AG04450 (cell line): ENCODE results near the gene IMMP2L. TPM values are rescaled to one million over a fixed set of nuclear protein-coding genes. Genes with fewer than 3 reads are reported as not detected.

Source experiments
- CTCF ChIA-PET: fragments of 300-600, 350-600 bp; formaldehyde crosslinking; extraction: SDS; loops from one replicate; lab custom pipeline; 2022; ENCODE audit warnings: antibody characterized with exemption, inconsistent platforms; lab: Charles Lee
- POLR2A ChIA-PET: fragments of 350-600 bp; formaldehyde crosslinking; extraction: SDS; loops from one replicate; lab custom pipeline; 2021; ENCODE audit warnings: antibody characterized with exemption, inconsistent platforms; lab: Yijun Ruan, JAX
- DNase-seq: peaks from one replicate; pipeline ENCODE4 v3.0.0-alpha.2; 2011; ENCODE audit warnings: low read depth, low spot score
- H3K27ac ChIP-seq: one replicate; pipeline ENCODE4 v1.5.1; 2012; ENCODE audit warnings: low read depth, low read length, control low read depth
- H3K27me3 ChIP-seq: one replicate; pipeline ENCODE4 v1.6.0; 2012; ENCODE audit warnings: low read length; ENCODE audit not compliant: control insufficient read depth, insufficient read depth
- H3K4me3 ChIP-seq: 2 replicates; pipeline ENCODE4 v1.5.1; 2011; ENCODE audit warnings: mild to moderate bottlenecking, low read depth, low read length, control low read depth
- H3K9me3 ChIP-seq: 2 replicates; pipeline ENCODE4 v1.5.1; 2012; ENCODE audit warnings: low read length; ENCODE audit not compliant: control insufficient read depth, insufficient read depth
- CTCF ChIP-seq: IDR thresholded peaks from 2 replicates; pipeline ENCODE4 v1.5.1; 2011; ENCODE audit warnings: low read depth, low read length, control low read depth, inconsistent platforms
- polyA plus RNA-seq: library from polyadenylated mRNA; depleted of rRNA; stranded (reverse); fragments of >200 nt; gene quantifications from 2 replicates; pipeline ENCODE4 v1.2.3, GENCODE V29; 2011

The IMMP2L gene
- polyA plus RNA-seq, 1 experiment = 8.0 TPM

GRCh38 chr7:111050875-111051416, 511.3 kb downstream of the IMMP2L start:
- TF ChIP-seq CTCF = no peak
- ChIA-PET POLR2A (no interaction called here), CTCF (interaction anchor here (2.0 kb wide), 1 partner anchor 39 kb away, joined by 4 read pairs; no protein-coding TSS in a partner anchor)
- no peaks in the 10 kb centered on the region for H3K9me3 ChIP-seq
- no peak overlapping the region for H3K4me3 ChIP-seq
- H3K27me3 ChIP-seq = no peaks in the 10 kb centered on the region
- H3K27ac ChIP-seq = no peak overlapping the region
- DNase-seq = no peak

- Histone ChIP-seq H3K4me3 (no peak overlapping the region), H3K27ac (no peak overlapping the region), H3K27me3 (no peaks in the 10 kb centered on the region), H3K9me3 (no peaks in the 10 kb centered on the region)
- DNase-seq = no peak
- CTCF ChIA-PET = no interaction called here
- TF ChIP-seq CTCF = no peak
- POLR2A ChIA-PET = no interaction called here
Measured at GRCh38 chr7:111049971-111050680, 512.2 kb downstream of the IMMP2L start.

GRCh38 chr7:111047595-111047994, 514.7 kb downstream of the IMMP2L start:
- POLR2A ChIA-PET = no interaction called here
- CTCF ChIA-PET = no interaction called here
- Histone ChIP-seq H3K9me3 (no peaks in the 10 kb centered on the region), H3K27me3 (no peaks in the 10 kb centered on the region), H3K4me3 (no peak overlapping the region), H3K27ac (no peak overlapping the region)
- no peak for DNase-seq
- no peak for TF ChIP-seq CTCF

- POLR2A ChIA-PET = no interaction called here
Measured at GRCh38 chr7:111045449-111045848, 516.8 kb downstream of the IMMP2L start.

More at GRCh38 chr7:111045449-111045848, 516.8 kb downstream of the IMMP2L start:
- no peak overlapping the region for H3K4me3 ChIP-seq
- no peak for DNase-seq
- H3K27me3 ChIP-seq = no peaks in the 10 kb centered on the region
- CTCF ChIA-PET = no interaction called here
- no peak for TF ChIP-seq CTCF
- H3K27ac ChIP-seq = no peak overlapping the region
- H3K9me3 ChIP-seq = no peaks in the 10 kb centered on the region
